ENCODE measurements around the gene BCL6B.
A peak's percentile ranks its signal among the peaks of the same experiment; 100 is the strongest.
"Not testable (repeated sequence)": the region's sequence is repeated elsewhere in the genome, so short reads cannot be mapped to it uniquely, and the experiment has no call there.

The BCL6B gene

GRCh38 chr17:7035591-7036368 lies 12.9 kb downstream of the BCL6B start, which contains the start of gene SLC16A13:
TSS of gene SLC16A13 (plus strand) at chr17:7036015. CDS start at chr17:7036383, 368 bp downstream.
- TF ChIP-seq TAF1 (IDR thresholded peaks at IDR 0.05; ENCODE audit: borderline replicate concordance, low read depth, low read length) = peak; percentile 68; the same call in 1 of the 2 replicates
- peak; percentile 97 for TF ChIP-seq POLR2AphosphoS5 (IDR thresholded peaks at IDR 0.05; ENCODE audit: low read depth, low read length)
- TF ChIP-seq POLR2A (IDR thresholded peaks at IDR 0.05; ENCODE audit: low read depth, low read length) = peak; percentile 97
- FAIRE-seq = peak; percentile 100
- DNase-seq (ENCODE audit: insufficient read length) = peak; percentile 100

GRCh38 chr17:7038025-7038862 lies 15.4 kb downstream of the BCL6B start:
- no peak for FAIRE-seq
- DNase-seq (ENCODE audit: insufficient read length) = no peak
- TF ChIP-seq POLR2AphosphoS5 (IDR thresholded peaks at IDR 0.05; ENCODE audit: low read depth, low read length) (no peak), POLR2A (IDR thresholded peaks at IDR 0.05; ENCODE audit: low read depth, low read length) (no peak), TAF1 (IDR thresholded peaks at IDR 0.05; ENCODE audit: borderline replicate concordance, low read depth, low read length) (no peak)

- TF ChIP-seq POLR2AphosphoS5 (IDR thresholded peaks at IDR 0.05; ENCODE audit: low read depth, low read length) = no peak
- TF ChIP-seq TAF1 (IDR thresholded peaks at IDR 0.05; ENCODE audit: borderline replicate concordance, low read depth, low read length) = no peak
- no peak for TF ChIP-seq POLR2A (IDR thresholded peaks at IDR 0.05; ENCODE audit: low read depth, low read length)
- FAIRE-seq = no peak
- no peak for DNase-seq (ENCODE audit: insufficient read length)
Measured at GRCh38 chr17:7039832-7040231, 17.0 kb downstream of the BCL6B start.

- DNase-seq (ENCODE audit: insufficient read length) (no peak), FAIRE-seq (peak; percentile 21)
- TF ChIP-seq POLR2AphosphoS5 (IDR thresholded peaks at IDR 0.05; ENCODE audit: low read depth, low read length) = no peak
- no peak for TF ChIP-seq POLR2A (IDR thresholded peaks at IDR 0.05; ENCODE audit: low read depth, low read length)
- TF ChIP-seq TAF1 (IDR thresholded peaks at IDR 0.05; ENCODE audit: borderline replicate concordance, low read depth, low read length) = no peak
Measured at GRCh38 chr17:7041607-7042500, 19.0 kb downstream of the BCL6B start.

GRCh38 chr17:7042501-7043181 lies 19.8 kb downstream of the BCL6B start:
- no peak for DNase-seq (ENCODE audit: insufficient read length)
- peak; percentile 61 for FAIRE-seq
- TF ChIP-seq POLR2A (IDR thresholded peaks at IDR 0.05; ENCODE audit: low read depth, low read length) (peak; percentile 37; the same call in 1 of the 2 replicates), POLR2AphosphoS5 (IDR thresholded peaks at IDR 0.05; ENCODE audit: low read depth, low read length) (peak; percentile 19; the same call in 1 of the 2 replicates), TAF1 (IDR thresholded peaks at IDR 0.05; ENCODE audit: borderline replicate concordance, low read depth, low read length) (no peak)

GRCh38 chr17:7043182-7043496 lies 20.3 kb downstream of the BCL6B start:
- DNase-seq (ENCODE audit: insufficient read length) = no peak
- TF ChIP-seq POLR2A (IDR thresholded peaks at IDR 0.05; ENCODE audit: low read depth, low read length) (no peak), TAF1 (IDR thresholded peaks at IDR 0.05; ENCODE audit: borderline replicate concordance, low read depth, low read length) (no peak), POLR2AphosphoS5 (IDR thresholded peaks at IDR 0.05; ENCODE audit: low read depth, low read length) (no peak)
- FAIRE-seq = no peak

- FAIRE-seq = no peak
- TF ChIP-seq TAF1 (IDR thresholded peaks at IDR 0.05; ENCODE audit: borderline replicate concordance, low read depth, low read length) (no peak), POLR2AphosphoS5 (IDR thresholded peaks at IDR 0.05; ENCODE audit: low read depth, low read length) (no peak), POLR2A (IDR thresholded peaks at IDR 0.05; ENCODE audit: low read depth, low read length) (no peak)
- no peak for DNase-seq (ENCODE audit: insufficient read length)
Measured at GRCh38 chr17:7043497-7044198, 20.8 kb downstream of the BCL6B start, which contains the start of gene SLC16A11. TSS of gene SLC16A11 (minus strand) at chr17:7044092. CDS start at chr17:7043513, 579 bp downstream.

- FAIRE-seq (peak; percentile 68), DNase-seq (ENCODE audit: insufficient read length) (no peak)
- TF ChIP-seq POLR2AphosphoS5 (IDR thresholded peaks at IDR 0.05; ENCODE audit: low read depth, low read length) (no peak), POLR2A (IDR thresholded peaks at IDR 0.05; ENCODE audit: low read depth, low read length) (no peak), TAF1 (IDR thresholded peaks at IDR 0.05; ENCODE audit: borderline replicate concordance, low read depth, low read length) (no peak)
Measured at GRCh38 chr17:7045492-7046126, 22.8 kb downstream of the BCL6B start.

- TF ChIP-seq POLR2AphosphoS5 (IDR thresholded peaks at IDR 0.05; ENCODE audit: low read depth, low read length) (no peak), POLR2A (IDR thresholded peaks at IDR 0.05; ENCODE audit: low read depth, low read length) (no peak), TAF1 (IDR thresholded peaks at IDR 0.05; ENCODE audit: borderline replicate concordance, low read depth, low read length) (no peak)
- no peak for FAIRE-seq
- no peak for DNase-seq (ENCODE audit: insufficient read length)
Measured at GRCh38 chr17:7046127-7046724, 23.4 kb downstream of the BCL6B start.

GRCh38 chr17:7046725-7047397 lies 24.0 kb downstream of the BCL6B start:
- FAIRE-seq = peak; percentile 85
- not testable (repeated sequence) for DNase-seq (ENCODE audit: insufficient read length)
